Measurements from ENCODE around the gene CFAP91. TPM values are rescaled to one million over a fixed set of nuclear protein-coding genes. Genes with fewer than 3 reads are reported as not detected.
A peak's percentile ranks its signal among the peaks of the same experiment; 100 is the strongest.

CFAP91 gene
- total RNA-seq, 3 donors from 2014 or later = 0.51 to 6.2 (median 3.3) TPM

GRCh38 chr3:119681279-119681678, 21.5 kb upstream of the CFAP91 start:
- DNase-seq = no peak
- Histone ChIP-seq H3K36me3 (ENCODE audit: low read depth) (no peaks in the 10 kb centered on the region), H3K4me1 (ENCODE audit: low read depth) (peaks cover 4% of the 10 kb centered on the region), H3K9me3 (no peaks in the 10 kb centered on the region), H3K4me3 (no peak overlapping the region)
- TF ChIP-seq CTCF (IDR thresholded peaks at IDR 0.05) = no peak
- intact Hi-C loops (cut with DNase I, micrococcal nuclease) = no loop called here
- ATAC-seq = no peak

GRCh38 chr3:119683421-119683820, 19.4 kb upstream of the CFAP91 start:
- no peak for TF ChIP-seq CTCF (IDR thresholded peaks at IDR 0.05)
- DNase-seq (no peak), ATAC-seq (no peak)
- intact Hi-C loops (cut with DNase I, micrococcal nuclease) = no loop called here
- Histone ChIP-seq H3K4me3 (no peak overlapping the region), H3K36me3 (ENCODE audit: low read depth) (no peaks in the 10 kb centered on the region), H3K4me1 (ENCODE audit: low read depth) (no peaks in the 10 kb centered on the region), H3K9me3 (no peaks in the 10 kb centered on the region)

- Histone ChIP-seq H3K36me3 (ENCODE audit: low read depth) (no peaks in the 10 kb centered on the region), H3K9me3 (no peaks in the 10 kb centered on the region), H3K4me1 (ENCODE audit: low read depth) (no peaks in the 10 kb centered on the region), H3K4me3 (no peak overlapping the region)
- no peak for TF ChIP-seq CTCF (IDR thresholded peaks at IDR 0.05)
- intact Hi-C loops (cut with DNase I, micrococcal nuclease) = no loop called here
- DNase-seq (no peak), ATAC-seq (peak; percentile 47)
Observed at GRCh38 chr3:119690043-119690656, 12.7 kb upstream of the CFAP91 start.

- Histone ChIP-seq H3K36me3 (ENCODE audit: low read depth) (no peaks in the 10 kb centered on the region), H3K9me3 (no peaks in the 10 kb centered on the region), H3K4me1 (ENCODE audit: low read depth) (no peaks in the 10 kb centered on the region), H3K4me3 (no peak overlapping the region)
- intact Hi-C loops (cut with DNase I, micrococcal nuclease) = no loop called here
- no peak for DNase-seq
- no peak for ATAC-seq
- no peak for TF ChIP-seq CTCF (IDR thresholded peaks at IDR 0.05)
Observed at GRCh38 chr3:119695480-119695879, 7.3 kb upstream of the CFAP91 start.

GRCh38 chr3:119697394-119697793, 5.4 kb upstream of the CFAP91 start:
- no peaks in the 10 kb centered on the region for H3K36me3 ChIP-seq (ENCODE audit: low read depth)
- TF ChIP-seq CTCF (IDR thresholded peaks at IDR 0.05) = no peak
- H3K4me1 ChIP-seq (ENCODE audit: low read depth) = peaks cover 1% of the 10 kb centered on the region
- intact Hi-C loops (cut with DNase I, micrococcal nuclease) = no loop called here
- DNase-seq (no peak), ATAC-seq (no peak)
- no peaks in the 10 kb centered on the region for H3K9me3 ChIP-seq
- H3K4me3 ChIP-seq = no peak overlapping the region
